HG03280 (cell line): ENCODE data around the gene TMEM256.

Experiments used
- ATAC-seq: cut with Tn5 transposase; IDR thresholded peaks from one replicate; pipeline ENCODE4 v1.9.1; 2021; ENCODE audit warnings: mild to moderate bottlenecking, moderate library complexity; ENCODE audit not compliant: unreplicated experiment

The TMEM256 gene

DNA sequence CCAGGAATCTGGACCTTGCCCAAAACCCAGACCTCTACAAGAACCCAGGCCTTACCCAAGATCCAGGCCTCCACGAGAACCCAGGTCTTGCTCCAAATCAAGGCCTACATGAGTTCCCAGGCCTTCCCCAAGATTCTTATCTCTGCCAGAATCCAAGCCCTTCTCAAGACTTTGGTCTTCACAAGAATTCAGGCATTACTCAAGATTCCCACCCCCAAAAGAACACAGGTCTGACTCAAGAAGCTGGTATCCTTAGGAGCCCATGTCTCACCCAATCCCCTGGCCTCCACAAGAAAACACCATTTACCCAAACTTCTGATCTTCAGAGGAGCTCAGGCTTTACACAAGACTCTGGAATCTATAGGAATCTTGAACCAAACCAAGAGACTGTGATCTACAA is 27.3 kb upstream of the TMEM256 start:
- no peak for ATAC-seq

DNA sequence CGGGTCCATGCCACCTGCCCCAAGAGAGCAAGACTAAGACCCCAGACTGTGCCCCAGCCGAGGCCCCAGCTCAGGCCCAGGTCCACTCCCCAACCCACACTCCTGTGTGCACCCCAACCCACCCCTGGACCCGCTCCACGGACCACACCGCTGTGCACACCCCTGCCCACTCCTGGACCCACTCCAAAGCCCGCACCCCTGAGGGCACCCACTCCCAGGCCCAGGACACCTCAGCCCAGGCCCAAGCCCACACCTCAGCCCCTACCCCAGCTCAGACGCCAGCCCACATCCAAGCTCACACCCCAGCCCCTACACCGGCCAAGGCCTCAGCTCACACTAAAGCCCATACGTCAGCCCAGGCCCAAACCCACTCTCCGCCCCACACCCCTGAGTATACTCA is 25.8 kb upstream of the TMEM256 start:
- ATAC-seq = no peak

DNA sequence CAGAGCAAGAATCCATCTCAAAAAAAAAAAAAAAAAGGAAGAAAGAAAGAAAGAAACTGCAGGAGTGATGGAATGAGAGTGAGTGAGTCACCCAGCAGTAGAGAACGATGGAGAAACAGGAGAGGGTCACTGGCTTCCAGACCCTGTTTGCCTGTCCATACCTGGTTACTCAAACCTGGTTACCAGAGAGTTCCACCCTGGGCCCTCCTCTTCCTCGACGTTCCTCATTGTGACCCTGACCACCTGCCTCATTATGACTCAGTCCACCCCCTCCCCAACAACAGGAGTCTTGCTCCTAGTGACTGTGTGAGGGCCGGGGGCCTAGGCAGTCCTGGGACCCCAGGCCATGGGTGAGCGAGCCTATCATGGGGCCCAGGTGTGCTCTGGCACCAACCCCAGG is 24.7 kb upstream of the TMEM256 start, which contains the start of gene SPEM3:
SPEM3 (plus strand) TSS at position 301 of the 400 bp plus-strand sequence; CDS start at position 347, 46 bp downstream.
- no peak for ATAC-seq

DNA sequence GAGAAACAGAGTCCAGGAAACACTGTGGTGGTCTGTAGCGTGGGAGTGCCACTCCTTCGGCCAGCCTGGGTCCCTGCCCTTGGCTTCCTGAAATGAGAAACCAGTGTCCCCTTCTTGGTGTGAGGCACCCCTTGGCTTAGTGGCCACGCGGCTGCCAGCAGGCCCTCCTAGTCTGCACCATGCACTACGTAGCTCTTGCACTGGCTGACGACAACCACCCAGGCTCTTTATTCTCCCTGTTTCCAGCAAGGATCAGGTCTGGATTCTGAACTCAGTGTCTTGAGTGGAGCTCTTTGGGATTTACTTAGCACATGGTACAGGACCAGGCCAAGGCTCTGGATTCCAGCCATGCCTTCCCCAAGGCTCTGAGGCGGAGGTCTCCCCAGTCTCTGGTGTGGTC is 23.7 kb upstream of the TMEM256 start:
- ATAC-seq = no peak

DNA sequence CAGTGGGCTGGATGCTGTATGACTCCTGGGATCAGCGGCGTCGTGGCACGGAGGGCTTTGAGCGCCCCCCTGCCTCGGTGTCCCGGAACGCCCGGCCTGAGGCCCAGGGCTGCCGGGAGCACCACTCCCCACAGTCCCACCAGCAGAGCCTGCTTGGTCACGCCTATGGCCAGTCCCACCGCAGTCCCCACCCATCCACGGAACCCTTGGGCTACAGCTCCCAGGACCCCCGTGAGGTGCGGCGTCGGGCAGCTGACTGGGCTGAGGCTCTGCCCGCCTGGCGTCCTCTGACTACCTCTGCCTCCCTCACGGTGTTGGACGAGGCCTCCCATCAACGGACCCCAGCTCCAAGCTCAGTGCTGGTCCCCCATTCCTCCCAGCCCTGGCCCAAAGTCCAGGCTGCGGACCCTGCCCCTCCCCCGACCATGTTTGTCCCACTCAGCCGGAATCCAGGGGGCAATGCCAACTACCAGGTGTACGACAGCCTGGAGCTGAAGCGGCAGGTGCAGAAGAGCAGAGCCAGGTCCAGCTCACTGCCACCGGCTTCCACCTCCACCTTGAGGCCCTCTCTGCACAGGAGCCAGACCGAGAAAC is 23.1 kb upstream of the TMEM256 start:
- ATAC-seq = no peak

DNA sequence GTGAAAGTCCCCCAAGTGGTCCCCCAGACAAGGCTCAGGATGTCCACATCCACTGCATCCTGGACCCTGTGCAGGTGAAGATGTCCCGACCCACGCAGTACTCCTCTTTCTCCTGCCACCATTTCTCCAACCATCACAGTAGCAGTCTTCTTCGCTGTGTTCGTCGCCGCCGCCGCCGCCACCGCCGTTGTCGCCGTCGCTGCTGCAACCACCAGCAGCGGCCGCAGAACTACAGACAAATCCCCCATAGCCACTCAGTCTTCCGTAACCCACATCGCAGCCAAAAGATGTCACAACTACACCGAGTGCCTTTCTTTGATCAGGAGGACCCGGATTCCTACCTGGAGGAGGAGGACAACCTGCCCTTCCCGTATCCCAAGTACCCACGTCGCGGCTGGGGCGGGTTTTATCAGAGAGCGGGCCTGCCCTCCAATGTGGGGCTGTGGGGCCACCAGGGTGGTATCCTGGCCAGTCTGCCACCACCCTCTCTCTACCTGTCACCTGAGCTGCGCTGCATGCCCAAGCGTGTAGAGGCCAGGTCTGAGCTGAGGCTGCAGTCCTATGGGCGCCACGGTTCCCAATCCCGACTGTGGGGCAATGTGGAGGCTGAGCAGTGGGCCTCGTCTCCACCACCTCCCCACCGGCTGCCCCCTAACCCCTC is 22.4 kb upstream of the TMEM256 start:
- ATAC-seq = no peak

DNA sequence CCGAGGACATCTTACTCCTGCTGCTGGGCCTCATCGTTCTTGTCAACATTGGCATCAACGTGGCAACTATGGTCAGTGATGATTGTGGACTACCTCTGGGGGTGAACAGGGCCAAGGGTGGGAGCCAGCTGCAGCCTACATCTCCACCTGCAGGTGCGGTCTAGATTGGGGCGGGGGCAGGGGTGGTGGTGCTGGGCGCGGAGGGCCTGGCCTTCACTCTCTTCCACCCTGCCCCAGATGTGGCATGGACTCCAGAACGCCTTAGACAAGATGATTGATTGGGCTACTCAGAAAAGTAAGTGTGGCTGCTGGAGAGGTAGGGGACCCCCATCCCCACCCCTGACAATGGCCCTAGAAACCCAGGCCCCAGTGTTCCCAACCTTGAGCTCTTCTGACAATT is 21.9 kb upstream of the TMEM256 start:
- no peak for ATAC-seq

DNA sequence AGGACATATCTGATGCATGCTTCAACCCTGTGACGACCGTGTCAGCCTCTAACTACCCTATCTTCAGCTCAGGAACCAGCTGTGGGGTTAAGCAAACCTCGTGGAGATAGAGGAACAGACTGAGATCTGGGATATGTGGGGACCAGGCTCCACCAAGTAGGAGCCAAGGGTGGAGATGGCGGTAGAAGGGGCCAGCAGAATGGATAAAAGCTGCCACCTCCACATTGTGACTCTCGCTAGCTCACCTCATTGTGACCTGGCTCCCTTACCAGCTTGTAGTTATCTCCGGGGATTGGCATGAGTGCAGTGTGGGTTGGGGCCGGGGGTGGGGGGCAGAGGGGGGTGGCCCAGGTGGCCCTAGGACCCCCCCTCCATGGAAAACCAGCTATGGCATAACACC is 21.4 kb upstream of the TMEM256 start, which contains the start of gene SPEM2:
SPEM2 (plus strand) TSS at position 301 of the 400 bp plus-strand sequence; CDS start at position 374, 73 bp downstream.
- ATAC-seq = no peak

DNA sequence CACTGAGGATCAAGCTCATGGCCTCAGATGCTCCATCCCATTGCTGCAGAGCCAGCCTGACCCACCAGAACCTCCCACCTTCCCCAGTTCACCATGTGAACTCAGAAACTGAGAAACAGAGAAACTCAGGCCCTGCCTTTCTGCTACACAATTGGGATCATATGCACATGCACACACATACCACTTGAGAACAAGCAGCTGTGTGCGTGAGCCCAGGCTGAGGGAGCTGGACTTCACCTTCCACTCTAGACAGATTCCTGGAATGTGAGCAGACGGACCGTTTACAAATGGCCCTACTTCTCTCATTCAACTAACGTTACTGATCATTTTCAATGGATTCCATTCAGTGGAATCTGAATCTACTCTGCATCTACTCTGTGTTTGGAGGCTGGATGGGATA is 19.8 kb upstream of the TMEM256 start:
- ATAC-seq = no peak

DNA sequence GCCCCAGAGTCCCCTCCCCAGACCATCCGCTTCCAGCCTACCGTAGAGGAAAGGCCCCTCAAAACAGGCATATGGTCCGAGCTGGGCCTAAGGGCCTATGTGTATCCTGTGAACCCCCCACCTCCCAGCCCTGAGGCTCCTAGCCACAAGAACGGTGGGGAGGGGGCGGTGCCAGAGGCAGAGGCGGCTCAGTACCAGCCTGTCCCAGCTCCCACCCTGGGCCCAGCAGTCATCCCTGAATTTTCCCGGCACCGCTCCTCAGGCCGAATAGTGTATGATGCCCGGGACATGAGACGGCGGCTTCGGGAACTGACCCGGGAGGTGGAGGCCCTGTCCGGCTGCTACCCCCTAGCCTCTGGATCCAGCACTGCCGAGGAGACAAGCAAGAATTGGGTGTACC is 17.3 kb upstream of the TMEM256 start:
- ATAC-seq = no peak

DNA sequence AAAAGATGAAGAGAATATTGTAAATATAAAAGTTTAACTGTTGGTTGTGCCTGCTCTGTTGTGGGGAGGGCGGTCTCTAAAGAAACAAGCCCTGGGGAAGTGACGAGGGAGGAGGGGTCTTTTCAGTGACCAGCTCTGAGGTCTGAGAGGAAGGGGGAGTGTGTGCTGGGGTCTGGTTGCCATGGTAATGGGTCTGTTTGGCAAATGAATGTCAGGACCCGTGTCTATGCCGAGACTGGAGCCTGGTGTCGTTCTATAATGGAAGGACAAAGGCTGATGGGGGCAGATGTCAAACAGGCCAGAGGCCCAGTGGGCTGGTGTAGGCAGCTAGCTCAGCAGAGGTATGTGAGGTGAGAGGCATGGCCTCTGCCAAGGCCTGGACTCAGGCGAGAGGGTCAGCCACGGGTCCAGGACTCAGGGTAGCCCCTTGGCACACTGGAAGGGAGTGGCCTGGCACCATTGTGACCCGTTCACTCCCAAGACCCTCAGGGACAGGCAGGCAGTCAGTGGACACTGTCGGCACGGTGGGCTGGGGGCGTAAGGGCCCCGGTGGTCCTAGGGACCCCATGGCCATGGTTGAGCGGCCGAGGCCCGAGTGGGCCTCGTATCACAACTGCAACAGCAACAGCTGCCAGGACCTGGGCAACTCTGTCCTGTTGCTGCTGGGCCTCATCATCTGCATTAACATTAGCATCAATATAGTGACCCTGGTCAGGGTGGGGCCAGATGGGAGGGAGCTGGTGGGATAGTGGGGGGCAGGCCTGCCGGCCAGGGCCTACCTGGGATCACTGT is 16.1 kb upstream of the TMEM256 start, which contains the start of gene SPEM1:
SPEM1 (plus strand) TSS at position 506 of the 792 bp plus-strand sequence; CDS start at position 567, 61 bp downstream.
- no peak for ATAC-seq

DNA sequence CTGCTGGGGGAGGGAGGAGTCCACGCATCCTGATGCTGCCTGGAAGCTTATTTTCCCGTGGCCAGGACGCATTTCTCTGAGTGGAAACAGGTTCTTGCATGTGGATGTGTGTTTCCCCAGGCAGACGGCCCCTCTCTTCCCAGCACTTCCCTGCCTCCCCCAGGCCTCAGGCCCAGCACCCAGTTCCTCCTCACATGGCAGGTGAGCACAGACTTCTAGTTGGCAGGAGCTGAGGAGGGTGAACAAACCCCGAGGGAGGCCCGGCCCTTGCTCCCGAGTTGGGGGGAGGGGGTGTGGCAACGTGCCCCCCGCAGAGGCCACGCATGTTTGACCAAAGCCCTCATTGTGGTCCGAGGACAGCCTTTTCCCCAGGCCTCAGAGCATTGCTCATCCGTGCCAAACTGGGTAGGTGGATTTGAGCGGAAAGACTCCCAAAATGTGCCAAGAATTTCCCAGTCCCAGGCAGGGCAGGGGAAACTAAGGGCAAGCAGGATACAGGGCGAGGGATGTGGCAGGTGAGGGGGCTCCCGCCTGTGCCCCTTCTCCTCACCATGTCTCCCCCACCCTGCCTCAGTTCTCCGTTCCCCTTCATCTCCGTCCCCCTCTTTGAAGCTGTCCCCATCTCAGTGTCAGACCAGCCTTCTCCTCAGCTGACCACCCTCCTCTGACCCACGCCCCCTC is 14.7 kb upstream of the TMEM256 start:
- no peak for ATAC-seq

DNA sequence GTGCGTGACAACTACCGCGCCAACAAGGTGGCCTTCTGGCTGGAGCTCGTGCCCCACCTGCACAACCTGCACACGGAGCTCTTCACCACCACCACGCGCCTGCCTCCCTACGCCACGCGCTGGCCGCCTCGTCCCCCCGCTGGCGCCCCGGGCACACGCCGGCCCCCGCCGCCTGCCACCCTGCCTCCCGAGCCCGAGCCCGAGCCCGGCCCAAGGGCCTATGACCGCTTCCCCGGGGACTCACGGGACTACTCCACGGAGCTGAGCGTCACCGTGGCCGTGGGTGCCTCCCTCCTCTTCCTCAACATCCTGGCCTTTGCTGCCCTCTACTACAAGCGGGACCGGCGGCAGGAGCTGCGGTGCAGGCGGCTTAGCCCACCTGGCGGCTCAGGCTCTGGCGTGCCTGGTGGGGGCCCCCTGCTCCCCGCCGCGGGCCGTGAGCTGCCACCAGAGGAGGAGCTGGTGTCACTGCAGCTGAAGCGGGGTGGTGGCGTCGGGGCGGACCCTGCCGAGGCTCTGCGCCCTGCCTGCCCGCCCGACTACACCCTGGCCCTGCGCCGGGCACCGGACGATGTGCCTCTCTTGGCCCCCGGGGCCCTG is 13.3 kb upstream of the TMEM256 start:
- ATAC-seq = no peak

DNA sequence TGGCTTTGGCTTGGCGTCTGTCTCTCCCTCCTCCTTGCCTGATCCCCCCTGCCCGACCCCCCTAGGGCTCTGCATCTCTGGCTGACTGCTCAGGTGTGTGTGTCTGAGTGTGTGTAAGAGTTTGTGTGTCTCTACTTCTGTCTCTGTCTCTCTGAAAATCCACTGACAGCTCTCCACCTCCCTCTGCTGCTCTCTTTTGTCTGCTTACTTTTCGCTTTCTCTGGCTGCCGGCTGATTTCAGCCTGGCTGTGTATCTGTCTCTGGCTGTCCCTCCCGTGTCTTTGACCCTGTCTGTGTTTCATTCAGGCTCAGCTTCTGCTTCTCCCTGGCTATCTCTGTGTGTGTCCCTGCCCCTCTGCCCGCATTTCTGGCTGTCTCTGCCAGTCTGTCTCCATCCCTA is 12.4 kb upstream of the TMEM256 start:
- ATAC-seq = no peak

DNA sequence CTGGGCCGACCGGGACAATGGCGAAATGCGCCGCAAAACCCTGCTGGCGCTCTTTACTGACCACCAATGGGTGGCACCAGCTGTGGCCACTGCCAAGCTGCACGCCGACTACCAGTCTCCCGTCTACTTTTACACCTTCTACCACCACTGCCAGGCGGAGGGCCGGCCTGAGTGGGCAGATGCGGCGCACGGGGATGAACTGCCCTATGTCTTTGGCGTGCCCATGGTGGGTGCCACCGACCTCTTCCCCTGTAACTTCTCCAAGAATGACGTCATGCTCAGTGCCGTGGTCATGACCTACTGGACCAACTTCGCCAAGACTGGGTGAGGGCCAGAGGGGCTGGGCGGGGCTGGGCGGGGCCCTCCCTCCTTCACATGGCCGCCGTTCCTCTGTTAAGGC is 11.9 kb upstream of the TMEM256 start:
- ATAC-seq = no peak

DNA sequence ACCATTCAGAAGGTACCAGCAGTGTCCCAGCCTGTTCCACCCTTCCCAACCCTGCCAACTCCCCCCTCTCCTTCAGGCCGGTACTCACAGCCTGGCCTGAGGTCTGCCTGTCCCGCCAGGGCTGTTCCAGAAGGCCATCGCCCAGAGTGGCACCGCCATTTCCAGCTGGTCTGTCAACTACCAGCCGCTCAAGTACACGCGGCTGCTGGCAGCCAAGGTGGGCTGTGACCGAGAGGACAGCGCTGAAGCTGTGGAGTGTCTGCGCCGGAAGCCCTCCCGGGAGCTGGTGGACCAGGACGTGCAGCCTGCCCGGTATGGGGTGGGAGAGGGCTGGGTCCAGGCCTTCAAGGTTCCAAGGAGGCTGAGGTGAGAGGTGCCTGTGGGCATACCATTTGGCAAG is 10.9 kb upstream of the TMEM256 start:
- ATAC-seq = no peak

DNA sequence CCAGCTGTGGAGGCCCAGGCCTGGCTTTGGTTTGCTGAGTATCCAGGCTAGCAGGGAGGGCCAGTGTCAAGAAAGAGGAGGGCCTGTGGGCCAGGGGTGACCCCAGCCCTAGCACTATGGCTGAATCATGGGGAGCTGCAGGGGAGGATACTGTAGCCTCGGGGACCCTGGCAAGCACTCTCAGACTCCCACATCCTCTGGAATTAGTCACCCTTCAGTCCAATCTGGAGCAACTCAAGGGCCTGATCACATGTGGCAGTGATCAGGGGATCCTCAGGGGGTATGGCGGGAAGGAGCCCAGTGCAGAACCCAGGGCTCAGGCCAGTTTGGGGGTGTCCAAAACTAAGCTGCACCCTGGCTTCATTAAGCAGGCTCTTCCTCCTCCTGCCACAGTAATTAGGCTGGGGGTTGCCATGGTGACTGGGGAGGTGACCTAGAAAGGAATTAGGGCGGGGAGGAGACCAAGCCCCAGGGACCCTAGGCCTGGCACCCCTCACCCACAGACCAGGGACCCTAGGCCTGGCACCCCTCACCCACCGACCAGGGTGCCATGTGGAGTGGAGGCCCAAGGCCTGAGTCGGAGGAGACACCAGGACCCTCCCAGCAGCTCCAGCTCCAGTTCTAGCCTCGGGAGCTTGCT is 9.6 kb upstream of the TMEM256 start:
- no peak for ATAC-seq

DNA sequence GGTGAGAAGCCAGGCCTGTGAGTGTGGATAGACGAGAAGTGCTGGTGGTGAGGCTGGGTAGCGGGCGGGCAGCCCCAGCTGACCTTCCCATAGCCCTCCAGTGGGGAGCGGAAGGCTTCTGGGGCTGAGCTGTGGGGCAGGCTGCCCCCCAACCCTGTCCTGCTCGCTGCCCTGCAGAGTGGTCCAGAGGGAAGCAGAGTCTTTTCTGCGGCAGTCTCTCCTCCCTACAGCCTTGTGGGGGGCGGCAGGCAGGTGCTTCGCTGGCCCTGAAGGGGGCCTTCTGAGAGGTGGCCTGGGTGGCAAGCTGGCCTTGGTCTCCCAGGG is 7.5 kb upstream of the TMEM256 start:
- no peak for ATAC-seq

DNA sequence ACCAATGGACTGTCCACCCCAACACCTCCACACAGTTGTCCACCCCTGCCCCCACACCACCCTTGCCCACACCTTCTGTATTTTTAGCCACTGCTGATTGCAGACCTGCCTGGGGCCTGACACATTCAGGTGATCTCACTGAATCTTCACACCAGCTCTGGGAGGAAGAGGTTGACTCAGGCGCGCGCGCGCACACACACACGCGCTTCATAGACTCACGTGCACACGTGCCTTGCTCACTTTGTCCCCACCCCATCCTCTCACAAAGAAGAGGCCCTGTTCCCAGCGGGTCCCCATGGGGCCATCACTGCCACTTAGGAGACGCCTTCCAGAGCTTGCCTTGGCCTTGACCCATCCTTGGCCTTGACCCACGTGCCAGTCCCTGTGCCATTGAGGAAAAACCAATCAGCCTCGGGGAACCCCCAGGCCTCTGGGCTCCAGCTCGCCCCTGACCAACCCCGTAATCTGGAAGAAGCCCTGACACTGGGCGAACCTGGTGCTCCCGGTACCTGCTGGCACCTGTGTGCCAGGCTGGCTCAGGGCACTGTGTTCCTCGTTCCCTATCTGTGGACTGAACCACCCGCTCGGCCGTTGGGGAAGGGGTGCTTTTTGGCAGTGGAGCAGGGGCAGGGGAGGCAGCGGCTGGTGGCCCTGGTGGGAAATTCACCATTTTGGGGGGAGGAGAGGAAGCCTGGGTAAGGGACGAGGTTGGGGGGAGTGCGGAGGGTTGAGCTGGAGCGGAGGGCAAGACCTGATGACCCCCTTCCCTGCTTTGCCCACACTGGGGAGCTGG is 6.9 kb upstream of the TMEM256 start:
- no peak for ATAC-seq

DNA sequence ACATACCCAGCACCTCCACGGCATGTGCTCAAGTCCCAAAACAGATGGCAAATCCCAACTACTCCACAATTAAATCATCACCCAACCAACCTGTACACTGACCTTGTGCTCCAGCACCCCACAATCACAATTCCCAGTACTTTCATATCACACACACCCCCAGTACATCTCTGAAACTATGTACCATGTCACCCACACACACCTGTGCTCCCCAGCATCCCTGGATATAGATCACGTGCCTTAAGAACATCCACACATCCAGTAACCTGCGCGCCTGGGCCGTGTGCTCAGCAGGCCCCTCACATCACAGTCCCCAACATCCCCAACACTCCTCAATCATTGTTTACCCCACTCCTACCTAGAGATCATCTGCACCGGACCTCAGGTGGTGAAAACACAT is 5.8 kb upstream of the TMEM256 start:
- no peak for ATAC-seq
